ENCODE measurements around the gene OSBP2.

DNA sequence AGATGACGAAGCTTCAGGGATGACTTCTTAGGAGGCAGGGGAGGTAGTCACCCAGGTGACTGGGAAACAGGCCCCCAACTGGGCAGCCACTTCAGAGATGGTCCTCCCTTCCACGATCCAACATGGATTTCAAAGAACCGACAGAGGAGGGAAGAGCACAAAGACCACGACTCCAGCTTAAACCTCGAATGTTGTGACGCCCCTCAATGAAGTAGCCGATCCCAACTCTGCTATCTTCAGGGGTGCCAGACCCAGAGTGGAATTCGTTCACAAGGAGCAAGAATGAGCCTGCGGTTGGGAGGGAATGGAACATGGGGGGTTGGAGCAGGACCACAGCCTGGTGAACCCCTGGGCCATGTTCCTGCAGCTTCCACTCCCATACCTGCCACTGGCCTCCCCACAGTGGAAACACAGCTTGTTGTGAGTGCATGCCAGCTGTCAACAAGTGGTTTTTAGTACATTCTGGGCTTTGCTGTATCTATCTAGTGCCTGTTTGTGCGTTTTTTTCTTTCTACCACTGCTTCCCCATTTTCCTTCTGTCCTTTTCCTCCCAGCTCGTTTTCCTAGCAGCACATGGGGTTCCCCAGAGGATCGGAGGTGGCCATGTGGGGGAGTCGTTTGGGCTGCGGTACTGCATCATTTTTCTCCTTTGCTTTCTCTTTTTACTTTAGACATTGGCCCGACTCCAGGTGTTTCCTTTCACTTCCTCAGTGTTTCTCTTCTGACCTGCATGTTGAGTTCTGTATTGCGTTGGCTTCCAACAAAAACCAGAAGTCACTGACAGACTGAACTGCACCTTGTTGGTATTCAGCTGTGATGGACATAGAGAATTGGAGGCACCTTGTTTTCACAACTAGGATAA lies 208.1 kb downstream of the OSBP2 start:
- TF ChIP-seq POLR2A (IDR thresholded peaks at IDR 0.05) = no peak
- no peak for TF ChIP-seq CTCF (IDR thresholded peaks at IDR 0.05)
- no peak for TF ChIP-seq POLR2AphosphoS5 (IDR thresholded peaks at IDR 0.05)

All from breast epithelium (tissue), 3 donors.